Neural cell (in vitro differentiated cells): ENCODE data around the gene RPL38.

ENCODE experiments used
- EP300 ChIP-seq: fragments of 450-650 bp; conservative IDR thresholded peaks from 2 replicates; pipeline ENCODE4 v1.6.1; 2014; ENCODE audit warnings: antibody characterized with exemption, mild to moderate bottlenecking, moderate library complexity; ENCODE audit not compliant: poor library complexity, severe bottlenecking
- EZH2 ChIP-seq: fragments of 200-600, 300-800 bp; shearing (Covaris generic), sonication (generic); IDR thresholded peaks from 2 replicates; pipeline ENCODE4 v1.6.1; 2014; ENCODE audit warnings: antibody characterized with exemption, low read length, borderline replicate concordance, mild to moderate bottlenecking; ENCODE audit not compliant: insufficient read depth, poor library complexity, severe bottlenecking
- POLR2AphosphoS5 ChIP-seq: IDR thresholded peaks from 2 replicates; pipeline ENCODE4 v1.6.1; 2012
- RAD21 ChIP-seq: fragments of 450-650 bp; conservative IDR thresholded peaks from 2 replicates; pipeline ENCODE4 v1.6.1; 2014; ENCODE audit warnings: antibody characterized with exemption, mild to moderate bottlenecking, moderate library complexity
- SMC3 ChIP-seq: fragments of 450-650 bp; conservative IDR thresholded peaks from 2 replicates; pipeline ENCODE4 v1.6.1; 2014; ENCODE audit warnings: antibody characterized with exemption, mild to moderate bottlenecking, moderate library complexity; ENCODE audit not compliant: poor library complexity
- TAF1 ChIP-seq: IDR thresholded peaks from 2 replicates; pipeline ENCODE4 v1.6.1; 2012; ENCODE audit warnings: low read depth
- TF ChIP-seq, protein P1 (sequence below): fragments of 450-650 bp; IDR thresholded peaks from 2 replicates; pipeline ENCODE4 v1.5.1; 2014; ENCODE audit warnings: antibody characterized with exemption, mild to moderate bottlenecking, moderate library complexity; ENCODE audit not compliant: poor library complexity, severe bottlenecking

DNA sequence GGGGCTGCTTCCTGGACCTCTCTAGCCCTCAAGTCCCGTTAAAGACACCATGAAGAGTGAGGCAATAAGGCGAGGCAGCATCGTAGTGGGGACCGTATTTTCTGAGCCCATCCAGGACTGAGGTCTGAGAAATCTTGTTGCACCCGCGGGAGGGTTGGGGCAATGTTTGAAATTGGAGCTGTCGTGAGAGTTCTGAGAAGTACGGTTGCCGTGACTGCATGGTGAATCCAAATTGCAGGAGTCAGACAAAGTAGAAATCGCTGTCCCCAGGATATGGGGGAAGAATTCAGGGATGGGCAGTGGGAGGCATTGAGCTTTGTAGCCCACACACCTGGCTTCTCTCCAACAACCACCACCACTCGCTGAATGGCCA lies 42.0 kb upstream of the RPL38 start:
- TF ChIP-seq POLR2AphosphoS5: no peak
- TF ChIP-seq, protein P1, sequence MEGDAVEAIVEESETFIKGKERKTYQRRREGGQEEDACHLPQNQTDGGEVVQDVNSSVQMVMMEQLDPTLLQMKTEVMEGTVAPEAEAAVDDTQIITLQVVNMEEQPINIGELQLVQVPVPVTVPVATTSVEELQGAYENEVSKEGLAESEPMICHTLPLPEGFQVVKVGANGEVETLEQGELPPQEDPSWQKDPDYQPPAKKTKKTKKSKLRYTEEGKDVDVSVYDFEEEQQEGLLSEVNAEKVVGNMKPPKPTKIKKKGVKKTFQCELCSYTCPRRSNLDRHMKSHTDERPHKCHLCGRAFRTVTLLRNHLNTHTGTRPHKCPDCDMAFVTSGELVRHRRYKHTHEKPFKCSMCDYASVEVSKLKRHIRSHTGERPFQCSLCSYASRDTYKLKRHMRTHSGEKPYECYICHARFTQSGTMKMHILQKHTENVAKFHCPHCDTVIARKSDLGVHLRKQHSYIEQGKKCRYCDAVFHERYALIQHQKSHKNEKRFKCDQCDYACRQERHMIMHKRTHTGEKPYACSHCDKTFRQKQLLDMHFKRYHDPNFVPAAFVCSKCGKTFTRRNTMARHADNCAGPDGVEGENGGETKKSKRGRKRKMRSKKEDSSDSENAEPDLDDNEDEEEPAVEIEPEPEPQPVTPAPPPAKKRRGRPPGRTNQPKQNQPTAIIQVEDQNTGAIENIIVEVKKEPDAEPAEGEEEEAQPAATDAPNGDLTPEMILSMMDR: no peak
- TF ChIP-seq EZH2: no peak
- TF ChIP-seq TAF1: no peak
- no peak for TF ChIP-seq RAD21
- TF ChIP-seq EP300: no peak
- no peak for TF ChIP-seq SMC3
